Measurements from ENCODE around the gene LIMK2. TPM values are rescaled to one million over a fixed set of nuclear protein-coding genes. Genes with fewer than 3 reads are reported as not detected.

LIMK2 gene
- total RNA-seq, 1 experiment from 2014 or later, result 42.5 TPM

DNA sequence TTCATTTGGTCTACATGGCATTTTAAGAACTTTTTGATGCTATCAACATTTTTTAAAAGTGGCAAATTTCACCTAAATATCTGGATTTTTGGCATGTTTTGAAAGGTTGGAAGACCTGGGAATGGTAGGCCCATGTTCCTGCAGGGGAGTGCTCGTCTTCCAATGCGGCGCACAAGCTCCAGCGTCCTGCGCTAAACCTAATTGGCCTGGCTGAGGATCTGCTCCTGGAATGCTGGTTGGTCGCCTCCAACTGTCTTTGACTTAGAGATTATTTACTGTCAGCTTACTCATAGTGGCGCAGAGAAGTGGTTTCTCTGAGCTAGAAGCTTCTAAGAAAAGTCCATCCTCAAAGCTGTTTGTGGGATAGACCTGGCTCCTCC lies 626 bp upstream of the LIMK2 start:
- H3K27me3 ChIP-seq (ENCODE audit: insufficient read depth, low read depth), result no peaks in the 10 kb centered on the region
- BruUV-seq (replicated peaks), result no TSS peak
- peaks cover 8% of the 10 kb centered on the region; the same call in 1 of the 2 replicates for H3K79me2 ChIP-seq (ENCODE audit: low read depth)
- TF ChIP-seq, protein P1, sequence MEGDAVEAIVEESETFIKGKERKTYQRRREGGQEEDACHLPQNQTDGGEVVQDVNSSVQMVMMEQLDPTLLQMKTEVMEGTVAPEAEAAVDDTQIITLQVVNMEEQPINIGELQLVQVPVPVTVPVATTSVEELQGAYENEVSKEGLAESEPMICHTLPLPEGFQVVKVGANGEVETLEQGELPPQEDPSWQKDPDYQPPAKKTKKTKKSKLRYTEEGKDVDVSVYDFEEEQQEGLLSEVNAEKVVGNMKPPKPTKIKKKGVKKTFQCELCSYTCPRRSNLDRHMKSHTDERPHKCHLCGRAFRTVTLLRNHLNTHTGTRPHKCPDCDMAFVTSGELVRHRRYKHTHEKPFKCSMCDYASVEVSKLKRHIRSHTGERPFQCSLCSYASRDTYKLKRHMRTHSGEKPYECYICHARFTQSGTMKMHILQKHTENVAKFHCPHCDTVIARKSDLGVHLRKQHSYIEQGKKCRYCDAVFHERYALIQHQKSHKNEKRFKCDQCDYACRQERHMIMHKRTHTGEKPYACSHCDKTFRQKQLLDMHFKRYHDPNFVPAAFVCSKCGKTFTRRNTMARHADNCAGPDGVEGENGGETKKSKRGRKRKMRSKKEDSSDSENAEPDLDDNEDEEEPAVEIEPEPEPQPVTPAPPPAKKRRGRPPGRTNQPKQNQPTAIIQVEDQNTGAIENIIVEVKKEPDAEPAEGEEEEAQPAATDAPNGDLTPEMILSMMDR (conservative IDR thresholded peaks at IDR 0.05), result no peak
- TF ChIP-seq EZH2 (IDR thresholded peaks at IDR 0.05; ENCODE audit: low read depth), result no peak
- H3K36me3 ChIP-seq (ENCODE audit: low read depth), result no peaks in the 10 kb centered on the region
- intact Hi-C loops (cut with micrococcal nuclease; ENCODE audit: unreplicated experiment), result loop anchor here (10.0 kb wide), 1 partner anchor 107 kb away; the partner anchor contains the start of gene SELENOM
- no peaks in the 10 kb centered on the region for H3K9me2 ChIP-seq (ENCODE audit: insufficient read depth)
- peaks cover 26% of the 10 kb centered on the region for H3K4me1 ChIP-seq (replicated peaks; ENCODE audit: insufficient read depth)
- peaks cover 8% of the 10 kb centered on the region; the same call in 1 of the 2 replicates for H4K20me1 ChIP-seq (ENCODE audit: insufficient read depth)
- peak overlapping the region; percentile 77 for H3K4me2 ChIP-seq
- CTCF ChIA-PET, result interaction anchor here (0.6 to 2.8 kb wide), 4 partner anchors 37 to 747 kb away, joined by 3 to 28 read pairs (median 4); no protein-coding TSS in a partner anchor
- DNase-seq, result no peak
- H3K27ac ChIP-seq, result no peak overlapping the region
- peaks cover 21% of the 10 kb centered on the region for H3F3A ChIP-seq (ENCODE audit: insufficient read depth, low read depth)
- POLR2A ChIA-PET (ENCODE audit: unreplicated experiment), result no interaction called here
- no peaks in the 10 kb centered on the region for H3K9me3 ChIP-seq (ENCODE audit: insufficient read depth, low read depth)
- H3K4me3 ChIP-seq, result peak overlapping the region; percentile 87; the same call in 1 of the 2 replicates
- H2AFZ ChIP-seq, result peak overlapping the region; percentile 97

DNA sequence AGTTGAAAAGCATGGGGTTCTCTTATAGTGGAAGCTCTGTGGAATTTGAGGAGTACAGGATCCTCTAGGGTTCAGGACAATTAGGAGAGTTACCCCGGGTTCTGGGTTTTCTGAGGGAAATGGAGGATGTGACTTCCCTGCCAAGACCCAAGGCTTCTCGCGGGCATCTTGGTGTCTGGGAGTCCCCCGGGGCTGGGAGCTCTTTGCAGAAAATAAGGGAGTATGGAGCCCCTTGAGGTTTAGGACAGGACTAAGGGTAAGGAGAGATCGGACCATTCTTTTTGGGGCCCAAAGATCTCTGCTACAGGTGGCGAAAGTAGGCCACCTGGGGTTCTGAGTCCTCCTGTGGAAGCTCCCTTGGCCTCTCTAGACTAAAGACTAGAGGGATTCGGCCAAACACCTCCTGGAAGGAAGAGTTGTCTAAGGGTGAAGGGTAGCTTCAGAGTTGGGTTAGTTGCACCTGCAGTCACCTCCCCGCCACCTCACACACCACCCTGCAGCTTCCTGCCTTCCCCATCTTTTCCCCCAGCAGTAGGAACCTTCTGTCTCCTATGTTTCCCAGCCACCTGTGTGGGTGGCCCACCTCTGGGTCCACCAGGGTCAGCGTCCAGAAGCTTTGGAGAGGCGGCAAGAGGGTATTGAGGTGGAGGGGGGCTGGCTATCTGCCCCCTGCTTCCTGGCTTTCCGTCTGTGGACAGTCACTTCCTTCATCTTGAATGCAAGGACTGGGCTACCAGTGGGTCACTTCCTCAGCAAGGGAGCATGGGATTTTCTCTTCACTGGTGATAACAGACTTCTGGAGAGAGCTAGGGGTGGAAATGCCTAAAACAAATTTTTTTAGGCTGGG lies 908 bp downstream of the LIMK2 start:
- Histone ChIP-seq H3K4me1 (replicated peaks; ENCODE audit: insufficient read depth) (peaks cover 13% of the 10 kb centered on the region), H2AFZ (peak overlapping the region; percentile 97), H3K36me3 (ENCODE audit: low read depth) (no peaks in the 10 kb centered on the region), H3K4me3 (peak overlapping the region; percentile 87), H3K27ac (no peak overlapping the region), H3K27me3 (ENCODE audit: insufficient read depth, low read depth) (no peaks in the 10 kb centered on the region), H3F3A (ENCODE audit: insufficient read depth, low read depth) (peaks cover 8% of the 10 kb centered on the region), H3K4me2 (peak overlapping the region; percentile 77), H3K9me3 (ENCODE audit: insufficient read depth, low read depth) (no peaks in the 10 kb centered on the region), H3K9me2 (ENCODE audit: insufficient read depth) (no peaks in the 10 kb centered on the region), H4K20me1 (ENCODE audit: insufficient read depth) (peaks cover 3% of the 10 kb centered on the region; the same call in 1 of the 2 replicates), H3K79me2 (ENCODE audit: low read depth) (peaks cover 8% of the 10 kb centered on the region; the same call in 1 of the 2 replicates)
- no peak for DNase-seq
- CTCF ChIA-PET, result interaction anchor here (0.6 to 2.8 kb wide), 5 partner anchors 19 to 79 kb away, joined by 3 to 28 read pairs (median 4); partner anchors contain the start of gene PIK3IP1
- intact Hi-C loops (cut with micrococcal nuclease; ENCODE audit: unreplicated experiment), result loop anchor here (1.0 to 10.0 kb wide), 3 partner anchors 41 to 108 kb away; partner anchors contain the start of gene SELENOM
- BruUV-seq (replicated peaks), result TSS peak; percentile 42
- TF ChIP-seq, protein P1 (conservative IDR thresholded peaks at IDR 0.05), result no peak
- TF ChIP-seq EZH2 (IDR thresholded peaks at IDR 0.05; ENCODE audit: low read depth), result no peak
- POLR2A ChIA-PET (ENCODE audit: unreplicated experiment), result no interaction called here

DNA sequence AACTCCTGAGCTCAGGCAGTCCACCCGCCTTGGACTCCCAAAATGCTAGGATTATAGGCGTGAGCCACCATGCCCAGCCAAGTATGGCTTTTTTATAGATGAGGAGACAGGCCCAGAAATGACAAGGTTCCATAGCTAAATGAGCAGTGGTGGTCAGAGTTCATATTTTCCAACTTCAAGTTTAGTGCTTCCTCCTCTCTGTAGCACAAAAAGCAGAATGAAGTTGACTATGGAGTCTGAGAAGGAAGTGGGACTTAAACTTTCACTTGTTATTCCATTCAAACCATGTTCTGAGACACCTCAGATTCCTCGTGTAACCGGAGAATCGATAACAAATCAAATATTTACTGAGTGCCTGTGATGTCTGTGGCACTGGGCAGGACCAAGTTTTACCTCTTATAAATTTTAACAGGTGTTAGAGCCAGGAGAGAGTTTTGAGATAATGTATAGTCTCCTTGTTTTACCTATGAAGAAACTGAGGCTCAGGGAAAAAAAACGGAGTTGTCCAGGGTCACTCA lies 3.0 kb downstream of the LIMK2 start:
- H3K4me2 ChIP-seq, result no peak overlapping the region
- ChIA-PET CTCF (no interaction called here), POLR2A (ENCODE audit: unreplicated experiment) (no interaction called here)
- H3K36me3 ChIP-seq (ENCODE audit: low read depth), result no peaks in the 10 kb centered on the region
- no peak overlapping the region for H3K27ac ChIP-seq
- intact Hi-C loops (cut with micrococcal nuclease; ENCODE audit: unreplicated experiment), result loop anchor here (10.0 kb wide), 1 partner anchor 110 kb away; the partner anchor contains the start of gene SELENOM
- no peaks in the 10 kb centered on the region for H4K20me1 ChIP-seq (ENCODE audit: insufficient read depth)
- H2AFZ ChIP-seq, result no peak overlapping the region
- H3K9me2 ChIP-seq (ENCODE audit: insufficient read depth), result no peaks in the 10 kb centered on the region
- peaks cover 8% of the 10 kb centered on the region; the same call in 1 of the 2 replicates for H3K79me2 ChIP-seq (ENCODE audit: low read depth)
- TF ChIP-seq EZH2 (IDR thresholded peaks at IDR 0.05; ENCODE audit: low read depth), result no peak
- TF ChIP-seq, protein P1 (conservative IDR thresholded peaks at IDR 0.05), result no peak
- H3F3A ChIP-seq (ENCODE audit: insufficient read depth, low read depth), result no peaks in the 10 kb centered on the region
- no peak for DNase-seq
- peaks cover 7% of the 10 kb centered on the region for H3K4me1 ChIP-seq (replicated peaks; ENCODE audit: insufficient read depth)
- no TSS peak for BruUV-seq (replicated peaks)
- no peak overlapping the region for H3K4me3 ChIP-seq
- H3K27me3 ChIP-seq (ENCODE audit: insufficient read depth, low read depth), result no peaks in the 10 kb centered on the region
- H3K9me3 ChIP-seq (ENCODE audit: insufficient read depth, low read depth), result no peaks in the 10 kb centered on the region
